NCI-H128 (cell line): ENCODE results near the gene SPPL3.
"Not testable (repeated sequence)": the region's sequence is repeated elsewhere in the genome, so short reads cannot be mapped to it uniquely, and the experiment has no call there.

ENCODE experiments used
- DNase-seq: peaks from one replicate; lab custom pipeline; 2025; ENCODE audit not compliant: unreplicated experiment; lab: John Stamatoyannopoulos, UW

SPPL3 gene

DNA sequence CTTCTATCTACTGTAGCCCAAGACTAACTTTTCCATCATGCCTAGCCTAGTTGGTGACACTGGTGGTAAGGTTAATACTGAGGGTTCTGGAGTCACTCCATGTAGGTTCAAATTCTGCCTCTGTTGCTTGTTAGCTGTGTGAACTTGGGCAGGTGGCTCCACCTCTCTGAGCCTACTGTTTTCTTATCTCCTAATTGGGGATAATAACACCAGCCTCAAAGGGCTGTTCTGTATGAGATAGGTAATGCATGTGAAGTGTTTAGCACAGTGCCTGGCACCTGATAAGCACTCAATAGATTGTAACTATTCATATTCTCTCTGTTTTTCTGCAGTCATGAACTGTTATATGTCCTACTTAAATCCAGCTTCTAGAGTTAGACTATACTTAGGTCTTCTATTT lies 17.5 kb upstream of the SPPL3 start:
- DNase-seq = no peak

- no peak for DNase-seq
Measured at GRCh38 chr12:120920178-120920577, 16.0 kb upstream of the SPPL3 start.

GRCh38 chr12:120917748-120918147 lies 13.6 kb upstream of the SPPL3 start:
- no peak for DNase-seq

DNA sequence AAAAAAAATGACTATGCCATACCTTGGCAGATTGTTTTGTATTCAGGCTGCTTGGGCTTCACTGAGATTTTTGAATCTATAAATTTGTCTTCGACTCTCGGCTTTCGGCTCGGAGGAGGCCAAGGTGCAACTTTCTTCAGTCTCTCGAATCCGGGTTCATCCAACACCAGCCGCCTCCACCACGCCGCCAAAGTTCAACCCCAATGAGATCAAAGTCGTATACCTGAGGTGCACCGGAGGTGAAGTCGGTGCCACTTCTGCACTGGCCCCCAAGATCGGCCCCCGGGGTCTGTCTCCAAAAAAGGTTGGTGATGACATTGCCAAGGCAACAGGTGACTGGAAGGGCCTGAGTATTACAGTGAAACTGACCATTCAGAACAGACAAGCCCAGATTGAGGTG lies 12.4 kb upstream of the SPPL3 start:
- no peak for DNase-seq

GRCh38 chr12:120914794-120915193 lies 10.6 kb upstream of the SPPL3 start:
- no peak for DNase-seq

DNA sequence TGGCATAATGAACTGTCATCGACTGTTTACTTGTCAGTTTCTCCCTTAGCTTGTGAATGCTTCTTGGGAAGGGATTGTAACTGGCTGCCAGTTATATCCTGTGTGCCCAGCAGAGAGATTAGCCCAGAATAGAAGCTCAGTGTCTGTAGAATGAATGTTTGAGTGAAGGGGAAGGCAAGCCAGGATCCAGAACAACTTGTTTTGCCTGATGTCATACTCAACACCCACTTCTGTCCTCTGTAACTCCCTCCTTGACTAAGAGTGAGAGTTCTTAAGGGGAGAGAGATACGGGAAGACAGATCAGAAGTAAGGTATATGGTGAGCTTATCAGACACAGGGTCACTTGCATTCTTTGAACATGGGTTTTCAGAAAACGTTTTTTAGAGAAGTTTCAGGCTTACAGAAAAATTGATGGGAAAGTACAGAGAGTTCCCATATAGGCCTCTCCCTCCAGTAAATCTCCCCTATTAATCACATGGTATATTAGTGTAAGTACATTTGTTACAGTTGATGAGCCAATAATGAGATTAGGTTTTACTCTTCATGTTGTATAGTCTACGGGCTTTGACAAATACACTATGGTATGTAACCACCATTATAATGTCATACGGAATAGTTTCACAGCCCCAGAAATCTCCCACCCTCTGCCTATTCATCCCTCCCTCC lies 5.6 kb upstream of the SPPL3 start:
- DNase-seq = no peak

DNA sequence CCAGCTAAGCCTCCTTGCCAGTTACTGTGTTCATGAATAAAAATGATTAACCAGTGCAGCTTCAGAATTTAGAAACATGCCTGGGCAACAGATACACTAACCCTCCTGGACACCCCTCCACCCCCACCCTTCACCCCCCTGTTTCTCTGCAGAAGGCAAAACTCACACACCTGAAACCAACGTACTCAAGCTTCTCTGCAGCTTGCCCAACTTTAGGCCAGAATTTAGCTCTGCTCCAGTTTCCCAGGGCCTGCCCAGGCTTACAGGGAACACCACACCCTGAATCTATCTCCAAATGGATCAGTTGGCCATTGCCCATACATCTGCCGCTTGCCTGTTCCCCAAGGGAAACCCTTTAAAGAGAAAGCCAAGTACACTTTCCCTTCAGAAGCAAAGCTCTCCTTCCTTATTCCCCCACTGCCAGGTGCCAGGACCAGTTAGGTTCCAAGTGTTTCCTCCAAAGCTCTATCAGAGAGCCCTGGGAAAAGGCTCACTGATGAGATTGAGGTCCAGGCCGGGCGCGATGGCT lies 1.8 kb upstream of the SPPL3 start:
- no peak for DNase-seq

DNA sequence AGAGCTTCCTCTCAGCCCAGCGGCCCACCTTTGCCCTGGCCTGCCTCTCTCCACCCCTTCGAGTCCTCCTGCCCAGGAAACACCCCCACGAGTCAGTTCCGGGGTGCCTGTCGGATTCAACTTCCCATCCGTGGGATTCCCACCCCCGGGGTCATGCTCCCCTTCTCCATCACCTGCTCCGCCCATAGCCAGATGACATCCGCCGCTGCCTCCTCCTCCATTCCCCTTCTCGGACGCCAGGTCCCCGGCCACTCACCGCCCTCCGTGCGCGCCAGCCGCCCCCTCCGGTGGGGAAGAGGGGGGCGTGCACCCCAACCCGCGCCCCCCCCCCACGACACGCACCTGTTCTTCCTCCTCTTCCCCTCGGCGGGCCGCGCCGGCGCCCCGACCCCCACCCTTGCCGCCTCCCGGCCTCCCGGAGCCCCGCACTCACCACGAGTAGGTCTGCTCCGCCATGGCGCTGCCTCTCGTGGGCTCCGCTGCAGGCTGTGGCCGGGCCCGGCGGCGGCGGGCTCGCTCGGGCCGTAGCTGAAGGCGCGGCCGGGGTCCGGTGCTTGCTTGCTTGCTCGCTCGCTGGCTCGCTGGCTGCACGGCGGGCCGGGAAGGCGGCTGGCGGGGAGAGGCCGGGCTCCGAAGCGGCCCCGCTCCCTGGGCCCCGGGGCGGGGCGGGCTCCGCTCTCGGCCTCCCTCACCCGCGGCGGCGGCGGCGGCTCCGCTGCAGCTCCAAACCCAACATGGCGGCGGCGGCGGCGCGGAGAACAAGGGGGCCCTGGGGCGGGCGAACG lies 554 bp downstream of the SPPL3 start:
- DNase-seq = no peak

DNA sequence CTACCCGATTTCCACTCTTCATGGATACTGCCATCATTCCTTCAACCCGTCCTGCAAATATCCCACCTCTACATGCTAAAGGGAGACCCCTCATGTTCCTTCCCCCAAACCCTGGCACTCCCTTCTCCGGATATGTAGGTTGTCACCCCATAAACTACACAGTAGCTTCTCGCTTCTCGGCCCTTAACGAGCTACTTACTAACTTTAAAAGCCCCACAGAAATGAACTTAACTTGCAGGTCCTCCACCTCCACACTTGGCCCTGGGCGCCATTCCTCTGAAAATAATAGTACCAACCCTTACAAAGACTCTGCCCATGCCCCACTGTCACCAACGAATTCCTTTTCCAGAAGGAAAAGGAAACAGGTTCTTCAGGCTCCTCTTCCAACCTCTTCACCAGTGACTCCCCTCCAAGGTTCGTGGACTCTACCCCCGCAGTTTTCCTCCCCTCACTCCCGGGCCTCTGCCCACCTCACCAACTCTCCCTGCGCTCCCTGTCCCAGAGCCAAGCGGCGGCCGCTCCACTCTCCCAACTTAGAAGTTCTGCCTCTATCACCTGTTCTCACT lies 1.2 kb downstream of the SPPL3 start:
- DNase-seq = no peak

GRCh38 chr12:120901818-120902217 lies 2.3 kb downstream of the SPPL3 start:
- DNase-seq = no peak

DNA sequence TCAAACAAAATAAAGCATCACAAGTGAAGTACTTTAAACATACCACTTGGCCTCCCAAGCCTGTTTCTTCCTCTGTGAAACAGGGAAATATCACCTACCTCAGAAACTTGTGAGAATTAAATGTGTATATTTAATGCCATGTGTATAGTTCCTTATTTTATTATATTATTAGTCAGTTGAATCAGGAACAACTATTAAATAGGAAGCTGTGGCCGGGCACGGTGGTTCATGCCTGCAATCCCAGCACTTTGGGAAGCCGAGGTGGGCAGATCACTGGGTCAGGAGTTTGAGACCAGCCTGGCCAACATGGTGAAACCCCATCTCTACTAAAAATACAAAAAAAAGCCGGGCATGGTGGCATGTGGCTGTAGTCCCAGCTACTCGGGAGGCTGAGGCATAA lies 3.1 kb downstream of the SPPL3 start:
- not testable (repeated sequence) for DNase-seq

- DNase-seq = no peak
Measured at GRCh38 chr12:120895532-120895931, 8.6 kb downstream of the SPPL3 start.

GRCh38 chr12:120892265-120892664 lies 11.9 kb downstream of the SPPL3 start:
- DNase-seq = no peak

DNA sequence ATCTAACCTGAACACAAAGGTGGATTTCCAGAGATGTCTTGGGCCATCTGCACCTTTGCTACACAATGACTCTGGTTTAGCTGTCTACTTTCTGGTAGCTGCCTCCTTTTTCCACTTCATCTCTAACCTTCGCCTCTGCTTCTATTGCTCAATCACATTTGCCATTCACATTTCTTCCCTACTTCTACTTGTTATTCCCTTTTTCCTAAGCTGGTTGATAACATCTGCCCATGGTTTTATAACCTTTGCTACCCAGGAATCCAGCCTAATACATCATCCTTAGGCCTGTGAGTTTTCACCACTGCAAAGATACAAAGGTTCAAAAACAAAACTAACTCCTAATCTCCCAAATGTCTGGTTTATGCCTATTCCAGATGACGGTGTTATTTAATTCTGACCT lies 13.2 kb downstream of the SPPL3 start:
- DNase-seq = no peak

DNA sequence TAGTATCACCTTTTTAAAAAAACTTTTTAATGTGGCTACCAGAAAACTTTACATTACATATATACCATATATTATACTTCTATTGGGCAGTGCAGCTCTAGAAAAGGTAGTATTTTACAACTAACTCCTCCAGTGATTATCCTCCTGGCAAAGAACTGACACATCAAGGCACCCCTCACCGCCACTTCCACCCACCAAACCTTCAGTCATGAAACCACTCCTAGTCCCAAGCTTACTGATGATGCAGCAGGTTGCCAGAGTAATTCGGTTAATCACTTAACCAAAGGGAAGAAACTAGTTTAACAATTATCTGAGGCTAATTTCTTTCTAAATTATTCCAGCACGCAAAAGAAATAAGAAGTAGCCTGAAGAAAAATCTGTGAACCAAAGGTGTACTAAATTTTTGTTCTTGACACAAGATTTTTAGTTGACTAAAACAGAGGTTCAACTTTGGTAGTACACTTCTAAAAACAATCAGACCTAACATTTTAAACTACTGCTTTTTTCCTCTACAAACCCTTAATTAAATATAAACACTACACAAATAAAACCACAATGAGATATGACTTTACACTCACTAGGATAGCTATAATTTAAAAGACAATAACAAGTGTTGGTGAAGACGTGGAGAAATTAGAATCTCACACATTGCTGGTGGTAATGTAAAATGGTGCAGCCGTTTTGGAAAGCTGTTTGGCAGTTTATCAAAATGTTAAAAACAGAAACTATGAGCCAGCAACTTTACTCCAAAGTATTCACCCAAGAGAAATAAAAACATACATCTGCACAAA lies 16.7 kb downstream of the SPPL3 start:
- no peak for DNase-seq

DNA sequence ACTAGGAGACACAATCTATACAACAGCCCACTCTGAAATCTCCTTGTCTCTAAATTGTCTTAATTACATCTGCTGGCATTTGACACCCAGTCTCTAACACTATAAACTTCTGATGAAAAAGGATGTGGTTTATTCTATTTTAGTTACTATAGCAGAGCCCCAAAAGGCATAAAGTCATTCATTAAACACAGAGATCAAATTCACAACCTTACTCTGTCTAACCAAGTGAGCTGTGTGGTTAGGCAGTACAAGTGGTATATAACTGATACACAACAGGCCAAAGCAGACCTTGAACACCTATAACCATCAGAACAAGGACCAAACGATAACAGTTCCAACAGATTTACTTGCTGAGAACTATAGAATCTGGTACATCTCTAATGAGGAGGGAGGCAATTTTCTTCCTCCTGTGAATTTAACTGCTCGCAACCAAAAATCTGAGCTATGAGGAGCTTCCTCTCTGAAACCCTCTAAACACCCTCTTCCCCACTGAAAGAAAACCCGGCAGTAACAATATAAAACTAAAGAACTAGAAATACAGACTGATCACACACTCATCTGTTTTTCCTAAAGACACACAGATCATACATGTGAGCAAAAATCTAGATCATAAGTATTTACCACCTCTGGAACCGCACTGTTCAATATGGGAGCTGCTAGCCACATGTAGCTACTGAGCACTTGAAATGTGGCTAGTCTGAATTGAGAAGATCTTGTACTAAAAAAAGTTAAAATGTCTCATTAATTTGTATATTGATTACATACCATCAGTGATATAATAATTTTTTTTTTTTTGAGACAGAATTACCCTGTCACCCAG lies 17.7 kb downstream of the SPPL3 start:
- DNase-seq = no peak

GRCh38 chr12:120885521-120885920 lies 18.6 kb downstream of the SPPL3 start:
- DNase-seq = no peak

DNA sequence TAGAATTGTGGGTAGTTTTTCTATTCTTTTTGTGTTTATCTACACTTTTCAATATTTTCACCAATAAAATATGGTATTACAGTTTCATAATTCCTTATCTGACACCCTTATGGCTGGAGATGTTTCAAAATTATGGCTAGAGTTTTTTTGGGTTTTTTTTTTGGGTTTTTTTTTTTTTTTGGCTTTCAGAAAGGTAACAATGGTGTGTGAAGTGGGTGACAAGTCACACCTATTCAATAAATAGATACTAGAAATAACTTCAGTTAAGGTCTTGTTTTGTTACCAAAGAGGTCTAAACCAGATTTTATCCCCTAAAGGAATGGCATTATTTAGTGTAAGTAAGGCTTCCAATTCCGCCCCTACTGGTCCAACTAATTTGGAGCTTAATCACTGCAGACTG lies 19.5 kb downstream of the SPPL3 start:
- DNase-seq = no peak

DNA sequence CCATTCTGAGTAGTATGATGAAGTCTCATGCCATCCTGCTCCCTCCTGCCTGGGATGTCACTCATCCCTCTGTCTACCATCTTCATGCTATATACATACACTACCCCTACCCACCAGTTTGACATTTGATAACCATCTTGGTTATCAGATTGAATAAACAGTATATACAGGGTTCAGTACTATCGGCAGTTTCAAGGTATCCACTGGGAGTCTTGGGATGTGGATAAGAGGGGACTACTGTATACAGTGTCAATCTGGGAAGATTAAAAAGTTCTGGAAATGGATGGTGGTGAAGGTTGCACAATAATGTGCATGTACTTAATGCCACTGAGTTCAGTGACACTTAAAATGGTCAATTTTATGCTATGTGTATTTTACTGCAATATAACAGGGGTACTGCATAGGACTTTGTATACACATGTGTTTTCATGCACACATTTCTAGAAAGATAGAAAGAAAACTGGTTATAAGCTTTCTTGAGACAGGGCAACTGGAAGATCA lies 22.1 kb downstream of the SPPL3 start:
- no peak for DNase-seq

DNA sequence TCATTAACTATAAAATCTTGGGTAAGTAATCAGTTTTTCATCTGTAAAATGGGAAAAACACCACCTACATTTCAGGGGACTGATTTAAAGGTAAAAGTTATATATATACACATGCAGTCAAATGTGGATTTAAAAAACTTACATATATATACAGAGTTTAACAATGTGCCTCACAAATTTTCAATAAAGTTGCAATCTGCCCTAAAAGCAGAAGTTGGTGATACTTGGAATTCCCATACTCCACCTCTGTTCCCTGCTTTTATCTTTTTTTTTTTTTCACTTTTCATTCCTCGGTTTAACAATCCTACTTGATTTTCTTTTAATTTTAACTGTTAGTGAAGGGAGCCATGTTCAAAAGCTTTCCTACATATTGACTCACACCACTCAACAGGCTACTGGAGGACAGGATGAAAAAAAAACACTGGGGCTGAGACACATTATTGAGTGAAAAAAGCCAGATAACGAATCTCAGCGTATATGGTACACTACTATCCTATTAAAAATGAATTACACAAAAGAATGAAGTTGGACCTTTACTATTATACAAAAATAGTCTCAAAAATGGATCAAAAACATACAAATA lies 24.3 kb downstream of the SPPL3 start:
- DNase-seq = no peak
